ENCODE results near the gene GPRC5C. TPM values are rescaled to one million over a fixed set of nuclear protein-coding genes. Genes with fewer than 3 reads are reported as not detected.

Gene GPRC5C
- polyA plus RNA-seq, 2 of the 4 experiments (the other 2 are of a cell fraction): 36.5 to 49.2 TPM

DNA sequence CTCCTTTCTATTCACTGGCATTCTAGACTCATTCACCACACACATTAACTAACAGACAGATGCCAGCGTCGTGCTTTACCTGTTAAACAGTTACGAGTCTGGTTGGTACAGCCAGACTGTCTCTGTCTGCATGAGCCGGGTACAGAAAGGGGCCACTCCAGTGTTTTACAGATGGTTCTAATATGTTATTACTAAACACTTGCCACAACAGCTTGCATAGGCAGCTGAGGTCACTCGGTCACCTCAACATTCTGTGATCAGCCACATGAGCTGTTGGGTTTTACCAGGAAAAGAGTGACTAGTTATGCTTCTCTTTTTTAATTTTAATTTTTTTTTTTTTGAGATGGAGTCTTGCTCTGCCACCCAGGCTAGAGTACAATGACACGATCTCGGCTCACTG lies 59.7 kb downstream of the GPRC5C start:
- POLR2A ChIA-PET: no interaction called here
- Histone ChIP-seq H3K9me3 (no peaks in the 10 kb centered on the region; the same call in 2 of the 3 replicates), H3K27ac (no peak overlapping the region), H3K4me1 (no peaks in the 10 kb centered on the region), H3K4me3 (no peak overlapping the region), H3K4me2 (no peak overlapping the region)
- no peak for TF ChIP-seq BHLHE40 (IDR thresholded peaks at IDR 0.05; ENCODE audit: low read depth, low read length)
- no peak for TF ChIP-seq CBX2 (IDR thresholded peaks at IDR 0.05; ENCODE audit: borderline replicate concordance, low read depth)
- TF ChIP-seq CEBPB (IDR thresholded peaks at IDR 0.05): no peak
- TF ChIP-seq, protein P1, sequence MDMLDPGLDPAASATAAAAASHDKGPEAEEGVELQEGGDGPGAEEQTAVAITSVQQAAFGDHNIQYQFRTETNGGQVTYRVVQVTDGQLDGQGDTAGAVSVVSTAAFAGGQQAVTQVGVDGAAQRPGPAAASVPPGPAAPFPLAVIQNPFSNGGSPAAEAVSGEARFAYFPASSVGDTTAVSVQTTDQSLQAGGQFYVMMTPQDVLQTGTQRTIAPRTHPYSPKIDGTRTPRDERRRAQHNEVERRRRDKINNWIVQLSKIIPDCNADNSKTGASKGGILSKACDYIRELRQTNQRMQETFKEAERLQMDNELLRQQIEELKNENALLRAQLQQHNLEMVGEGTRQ (IDR thresholded peaks at IDR 0.05): no peak
- TF ChIP-seq JUNB (IDR thresholded peaks at IDR 0.05): no peak
- no peak for TF ChIP-seq NR3C1 (IDR thresholded peaks at IDR 0.05)
- no peak for TF ChIP-seq EP300 (IDR thresholded peaks at IDR 0.05)
- no peak for TF ChIP-seq RNF2 (IDR thresholded peaks at IDR 0.05; ENCODE audit: borderline replicate concordance, low read depth)
- TF ChIP-seq, protein P2, sequence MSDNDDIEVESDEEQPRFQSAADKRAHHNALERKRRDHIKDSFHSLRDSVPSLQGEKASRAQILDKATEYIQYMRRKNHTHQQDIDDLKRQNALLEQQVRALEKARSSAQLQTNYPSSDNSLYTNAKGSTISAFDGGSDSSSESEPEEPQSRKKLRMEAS (IDR thresholded peaks at IDR 0.05): no peak
- TF ChIP-seq MYC (IDR thresholded peaks at IDR 0.05; ENCODE audit: borderline replicate concordance, low read length): no peak
- TF ChIP-seq SREBF2 (IDR thresholded peaks at IDR 0.05): no peak
- TF ChIP-seq, protein P3, sequence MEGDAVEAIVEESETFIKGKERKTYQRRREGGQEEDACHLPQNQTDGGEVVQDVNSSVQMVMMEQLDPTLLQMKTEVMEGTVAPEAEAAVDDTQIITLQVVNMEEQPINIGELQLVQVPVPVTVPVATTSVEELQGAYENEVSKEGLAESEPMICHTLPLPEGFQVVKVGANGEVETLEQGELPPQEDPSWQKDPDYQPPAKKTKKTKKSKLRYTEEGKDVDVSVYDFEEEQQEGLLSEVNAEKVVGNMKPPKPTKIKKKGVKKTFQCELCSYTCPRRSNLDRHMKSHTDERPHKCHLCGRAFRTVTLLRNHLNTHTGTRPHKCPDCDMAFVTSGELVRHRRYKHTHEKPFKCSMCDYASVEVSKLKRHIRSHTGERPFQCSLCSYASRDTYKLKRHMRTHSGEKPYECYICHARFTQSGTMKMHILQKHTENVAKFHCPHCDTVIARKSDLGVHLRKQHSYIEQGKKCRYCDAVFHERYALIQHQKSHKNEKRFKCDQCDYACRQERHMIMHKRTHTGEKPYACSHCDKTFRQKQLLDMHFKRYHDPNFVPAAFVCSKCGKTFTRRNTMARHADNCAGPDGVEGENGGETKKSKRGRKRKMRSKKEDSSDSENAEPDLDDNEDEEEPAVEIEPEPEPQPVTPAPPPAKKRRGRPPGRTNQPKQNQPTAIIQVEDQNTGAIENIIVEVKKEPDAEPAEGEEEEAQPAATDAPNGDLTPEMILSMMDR (IDR thresholded peaks at IDR 0.05): no peak
- no peak for TF ChIP-seq CHD2 (IDR thresholded peaks at IDR 0.05; ENCODE audit: low read length, partially characterized antibody)
- TF ChIP-seq ESRRA (IDR thresholded peaks at IDR 0.05; ENCODE audit: borderline replicate concordance, low read length): no peak
- TF ChIP-seq, protein P4, sequence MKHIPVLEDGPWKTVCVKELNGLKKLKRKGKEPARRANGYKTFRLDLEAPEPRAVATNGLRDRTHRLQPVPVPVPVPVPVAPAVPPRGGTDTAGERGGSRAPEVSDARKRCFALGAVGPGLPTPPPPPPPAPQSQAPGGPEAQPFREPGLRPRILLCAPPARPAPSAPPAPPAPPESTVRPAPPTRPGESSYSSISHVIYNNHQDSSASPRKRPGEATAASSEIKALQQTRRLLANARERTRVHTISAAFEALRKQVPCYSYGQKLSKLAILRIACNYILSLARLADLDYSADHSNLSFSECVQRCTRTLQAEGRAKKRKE (CRISPR knock-in tag; IDR thresholded peaks at IDR 0.05; ENCODE audit: low read depth): no peak
- TF ChIP-seq, protein P5, sequence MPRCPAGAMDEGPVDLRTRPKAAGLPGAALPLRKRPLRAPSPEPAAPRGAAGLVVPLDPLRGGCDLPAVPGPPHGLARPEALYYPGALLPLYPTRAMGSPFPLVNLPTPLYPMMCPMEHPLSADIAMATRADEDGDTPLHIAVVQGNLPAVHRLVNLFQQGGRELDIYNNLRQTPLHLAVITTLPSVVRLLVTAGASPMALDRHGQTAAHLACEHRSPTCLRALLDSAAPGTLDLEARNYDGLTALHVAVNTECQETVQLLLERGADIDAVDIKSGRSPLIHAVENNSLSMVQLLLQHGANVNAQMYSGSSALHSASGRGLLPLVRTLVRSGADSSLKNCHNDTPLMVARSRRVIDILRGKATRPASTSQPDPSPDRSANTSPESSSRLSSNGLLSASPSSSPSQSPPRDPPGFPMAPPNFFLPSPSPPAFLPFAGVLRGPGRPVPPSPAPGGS (IDR thresholded peaks at IDR 0.05): no peak
- no peak for TF ChIP-seq TFCP2L1 (CRISPR knock-in tag; IDR thresholded peaks at IDR 0.05)
- CTCF ChIA-PET: interaction anchor here (0.6 to 13.2 kb wide), 15 partner anchors 8 to 292 kb away, joined by 3 to 138 read pairs (median 4); partner anchors contain the start of gene GPR142
- ATAC-seq: no peak
- DNase-seq (ENCODE audit: low read depth in 1 of 2, low spot score in 1 of 2): no peak
- no peak for FAIRE-seq
- 33% methylated on average over 7 of the region's 7 CpGs for WGBS (ENCODE audit: missing lambda C conversion rate)

DNA sequence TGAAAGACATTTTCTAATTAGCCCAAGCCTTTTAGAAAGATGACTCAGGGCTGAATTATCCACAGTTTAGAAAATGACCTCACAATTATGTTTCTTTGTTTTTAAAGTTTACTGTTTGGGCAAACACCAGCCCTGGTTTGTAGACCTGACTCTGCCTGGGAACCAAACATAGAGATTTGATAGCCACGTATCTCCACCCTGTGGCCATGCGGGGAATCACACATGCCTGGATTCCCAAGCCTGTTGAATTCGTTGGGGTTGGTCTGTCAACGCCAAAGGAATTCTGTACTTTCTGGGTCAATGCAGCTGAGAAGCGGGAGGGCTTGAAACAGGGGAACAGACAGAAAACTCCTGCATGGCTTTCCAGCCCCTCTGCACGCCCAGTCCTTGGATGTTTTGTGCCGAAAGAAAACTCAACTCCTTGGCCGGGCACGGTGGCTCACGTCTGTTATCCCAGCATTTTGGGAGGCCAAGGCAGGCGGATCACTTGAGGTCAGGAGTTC lies 61.5 kb downstream of the GPRC5C start:
- ATAC-seq (peak; percentile 97 to 98), DNase-seq (ENCODE audit: low read depth in 1 of 2, low spot score in 1 of 2) (peak; percentile 75 to 86), FAIRE-seq (peak; percentile 100)
- CTCF ChIA-PET: interaction anchor here (0.6 to 13.2 kb wide), 32 partner anchors 9 to 1688 kb away, joined by 3 to 138 read pairs (median 4); partner anchors contain the start of gene GPR142
- no peaks in the 10 kb centered on the region for H3K4me1 ChIP-seq
- no peaks in the 10 kb centered on the region for H3K9me3 ChIP-seq
- H3K27ac ChIP-seq: no peak overlapping the region
- no peak overlapping the region for H3K4me2 ChIP-seq
- 33% methylated on average over 11 of the region's 11 CpGs for WGBS (ENCODE audit: missing lambda C conversion rate)
- H3K4me3 ChIP-seq: no peak overlapping the region
- TF ChIP-seq FOSL2 (IDR thresholded peaks at IDR 0.05): no peak
- peak; percentile 33; the same call in 1 of the 2 replicates for TF ChIP-seq FOSL2 (CRISPR knock-in tag; IDR thresholded peaks at IDR 0.05)
- no peak for TF ChIP-seq KDM1A (IDR thresholded peaks at IDR 0.05; ENCODE audit: low read depth)
- no peak for TF ChIP-seq BHLHE40 (IDR thresholded peaks at IDR 0.05; ENCODE audit: low read depth, low read length)
- TF ChIP-seq, protein P3 (IDR thresholded peaks at IDR 0.05): peak; percentile 90
- peak; percentile 92 to 97 for TF ChIP-seq RAD21 (conservative IDR thresholded peaks at IDR 0.05 in 1 of 2, IDR thresholded peaks at IDR 0.05 in 1 of 2)
- peak; percentile 90 for TF ChIP-seq SMC3 (IDR thresholded peaks at IDR 0.05)
- POLR2A ChIA-PET: no interaction called here
